IPS-18a (cell line): Measurements from ENCODE around the gene TMEM132D.
"Not testable (repeated sequence)": the region's sequence is repeated elsewhere in the genome, so short reads cannot be mapped to it uniquely, and the experiment has no call there.

Experiments used
- H3K27ac ChIP-seq: one replicate; pipeline ENCODE4 v1.5.1; 2013; ENCODE audit warnings: low read length
- H3K27me3 ChIP-seq: one replicate; pipeline ENCODE4 v1.6.1; 2013; ENCODE audit warnings: mild to moderate bottlenecking, low read length; ENCODE audit not compliant: control insufficient read depth, insufficient read depth
- H3K36me3 ChIP-seq: one replicate; pipeline ENCODE4 v1.6.1; 2013; ENCODE audit warnings: low read depth, low read length; ENCODE audit not compliant: control insufficient read depth
- H3K4me1 ChIP-seq: one replicate; pipeline ENCODE4 v1.6.1; 2013; ENCODE audit warnings: low read depth, low read length; ENCODE audit not compliant: control insufficient read depth
- H3K4me3 ChIP-seq: one replicate; pipeline ENCODE4 v1.5.1; 2013; ENCODE audit warnings: low read length
- H3K9ac ChIP-seq: one replicate; pipeline ENCODE4 v1.6.1; 2013; ENCODE audit warnings: mild to moderate bottlenecking, low read length, moderate library complexity
- H3K9me3 ChIP-seq: one replicate; pipeline ENCODE4 v1.6.1; 2013; ENCODE audit warnings: low read depth, low read length; ENCODE audit not compliant: control insufficient read depth

The TMEM132D gene

DNA sequence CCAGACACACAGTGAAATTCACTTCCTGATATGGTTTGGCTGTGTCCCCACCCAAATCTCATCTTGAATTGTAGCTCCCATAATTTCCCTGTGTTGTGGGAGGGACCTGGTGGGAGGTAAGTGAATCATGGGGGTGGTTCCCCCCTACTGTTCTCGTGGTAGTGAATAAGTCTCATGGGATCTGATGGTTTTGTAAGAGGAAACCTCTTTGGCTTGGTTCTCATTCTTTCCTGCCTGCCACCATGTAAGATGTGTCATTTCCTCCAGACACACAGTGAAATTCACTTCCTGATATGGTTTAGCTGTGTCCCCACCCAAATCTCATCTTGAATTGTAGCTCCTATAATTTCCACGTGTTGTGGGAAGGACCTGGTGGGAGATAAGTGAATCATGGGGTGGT is 354.8 kb downstream of the TMEM132D start:
- not testable (repeated sequence) for H3K9me3 ChIP-seq

GRCh38 chr12:129544716-129545115 is 359.1 kb downstream of the TMEM132D start:
- Histone ChIP-seq H3K36me3 (no peaks in the 10 kb centered on the region), H3K9me3 (peaks cover 5% of the 10 kb centered on the region), H3K9ac (no peak overlapping the region), H3K27ac (no peak overlapping the region), H3K4me3 (no peak overlapping the region), H3K27me3 (no peaks in the 10 kb centered on the region), H3K4me1 (no peaks in the 10 kb centered on the region)

More for the DNA sequence above, 354.8 kb downstream of the TMEM132D start:
- not testable (repeated sequence) for H3K9ac ChIP-seq, H3K27ac ChIP-seq, H3K4me1 ChIP-seq, H3K27me3 ChIP-seq, H3K36me3 ChIP-seq, H3K4me3 ChIP-seq

DNA sequence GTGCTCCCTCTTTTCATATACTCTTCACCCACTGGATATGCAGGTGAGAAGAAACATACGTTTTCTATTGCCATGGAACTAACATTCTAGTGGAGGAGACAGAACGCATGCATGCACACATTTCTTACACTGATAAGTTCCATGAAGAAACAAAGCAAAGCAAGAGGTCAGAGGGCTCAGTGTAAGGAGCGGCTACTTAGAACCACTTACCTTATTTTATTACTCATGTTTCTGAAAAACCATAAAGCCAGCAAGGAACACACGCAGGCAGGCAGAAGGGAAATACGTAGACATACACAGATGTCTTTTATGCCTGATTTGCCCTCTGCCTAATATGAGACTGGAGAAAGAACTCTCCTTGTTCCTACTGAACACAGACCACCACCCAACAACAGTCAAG is 362.9 kb downstream of the TMEM132D start:
- Histone ChIP-seq H3K27me3 (no peaks in the 10 kb centered on the region), H3K36me3 (no peaks in the 10 kb centered on the region), H3K4me1 (no peaks in the 10 kb centered on the region), H3K27ac (no peak overlapping the region), H3K4me3 (no peak overlapping the region), H3K9ac (no peak overlapping the region), H3K9me3 (peaks cover 14% of the 10 kb centered on the region)

DNA sequence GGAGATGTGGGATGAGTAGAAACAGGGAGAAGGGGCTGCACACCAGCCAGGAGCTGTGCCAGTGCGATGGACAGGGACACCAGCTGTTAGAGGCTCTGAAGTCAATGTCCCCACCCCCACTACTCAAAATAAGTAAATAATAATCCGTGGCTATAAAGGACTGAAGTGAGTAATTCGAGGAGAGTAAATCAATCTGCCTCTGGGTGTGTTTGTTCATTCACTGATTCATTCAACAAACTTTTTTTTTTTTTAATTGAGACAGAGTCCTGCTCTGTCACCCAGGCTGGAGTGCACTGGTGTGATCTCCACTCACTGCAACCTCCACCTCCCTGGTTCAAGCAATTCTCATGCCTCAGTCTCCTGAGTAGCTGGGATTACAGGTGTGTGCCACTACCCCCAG is 363.6 kb downstream of the TMEM132D start:
- H3K4me3 ChIP-seq, result no peak overlapping the region
- H3K27ac ChIP-seq, result no peak overlapping the region
- no peak overlapping the region for H3K9ac ChIP-seq
- no peaks in the 10 kb centered on the region for H3K4me1 ChIP-seq
- peaks cover 14% of the 10 kb centered on the region for H3K9me3 ChIP-seq
- no peaks in the 10 kb centered on the region for H3K36me3 ChIP-seq
- H3K27me3 ChIP-seq, result no peaks in the 10 kb centered on the region

DNA sequence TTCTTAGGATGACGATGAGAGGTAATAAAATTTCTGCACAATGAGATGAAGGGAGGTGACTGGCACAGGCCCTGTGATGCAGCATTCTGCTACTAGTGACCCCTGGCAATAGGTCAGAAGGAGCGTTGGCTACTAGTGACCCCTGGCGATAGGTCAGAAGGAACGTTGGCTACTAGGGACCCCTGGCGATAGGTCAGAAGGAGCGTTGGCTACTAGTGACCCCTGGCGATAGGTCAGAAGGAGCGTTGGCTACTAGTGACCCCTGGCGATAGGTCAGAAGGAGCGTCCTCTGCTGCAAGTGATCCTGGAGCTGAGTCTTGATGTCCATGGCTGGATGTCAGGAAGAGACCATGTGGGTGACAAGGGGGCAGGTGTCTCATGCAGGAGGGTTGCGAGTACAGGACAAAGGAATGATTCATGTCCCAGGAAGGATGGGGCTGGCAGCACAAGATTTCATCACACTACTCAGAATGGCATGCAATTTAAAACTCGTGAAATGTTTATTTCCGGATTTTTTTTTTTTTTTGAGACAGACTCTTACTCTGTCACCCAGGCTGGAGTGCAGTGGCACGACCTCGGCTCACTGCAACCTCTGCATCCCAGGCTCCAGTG is 365.0 kb downstream of the TMEM132D start:
- H3K36me3 ChIP-seq, H3K9ac ChIP-seq, H3K27ac ChIP-seq, H3K4me1 ChIP-seq, H3K27me3 ChIP-seq, H3K4me3 ChIP-seq: not testable (repeated sequence)
- peaks cover 19% of the 10 kb centered on the region for H3K9me3 ChIP-seq

DNA sequence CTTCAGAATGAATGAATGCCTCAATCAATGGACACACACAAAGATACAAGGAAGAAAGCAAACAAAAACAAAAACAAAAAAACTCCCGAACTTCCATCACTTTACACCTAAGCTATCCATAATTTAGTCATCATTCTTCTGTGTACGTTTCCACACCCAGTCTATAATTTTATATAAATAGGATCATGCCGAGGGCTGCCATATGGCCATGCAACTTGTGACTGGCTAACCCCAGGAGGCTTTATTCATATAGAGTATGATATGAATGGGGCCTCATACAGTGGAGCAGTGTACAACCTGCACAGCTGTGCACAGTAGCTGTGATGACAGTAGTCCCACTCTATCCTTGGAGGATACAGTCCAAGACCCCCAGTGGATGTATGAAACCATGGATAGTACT is 365.7 kb downstream of the TMEM132D start:
- Histone ChIP-seq H3K9ac (no peak overlapping the region), H3K27me3 (no peaks in the 10 kb centered on the region), H3K36me3 (no peaks in the 10 kb centered on the region), H3K27ac (no peak overlapping the region), H3K9me3 (peaks cover 19% of the 10 kb centered on the region), H3K4me1 (peaks cover under 1% of the 10 kb centered on the region), H3K4me3 (no peak overlapping the region)

GRCh38 chr12:129534966-129535750 is 368.7 kb downstream of the TMEM132D start:
- no peak overlapping the region for H3K27ac ChIP-seq
- no peak overlapping the region for H3K4me3 ChIP-seq
- H3K4me1 ChIP-seq, result peaks cover 7% of the 10 kb centered on the region
- no peaks in the 10 kb centered on the region for H3K36me3 ChIP-seq
- peaks cover 23% of the 10 kb centered on the region for H3K9me3 ChIP-seq
- no peaks in the 10 kb centered on the region for H3K27me3 ChIP-seq
- H3K9ac ChIP-seq, result no peak overlapping the region

DNA sequence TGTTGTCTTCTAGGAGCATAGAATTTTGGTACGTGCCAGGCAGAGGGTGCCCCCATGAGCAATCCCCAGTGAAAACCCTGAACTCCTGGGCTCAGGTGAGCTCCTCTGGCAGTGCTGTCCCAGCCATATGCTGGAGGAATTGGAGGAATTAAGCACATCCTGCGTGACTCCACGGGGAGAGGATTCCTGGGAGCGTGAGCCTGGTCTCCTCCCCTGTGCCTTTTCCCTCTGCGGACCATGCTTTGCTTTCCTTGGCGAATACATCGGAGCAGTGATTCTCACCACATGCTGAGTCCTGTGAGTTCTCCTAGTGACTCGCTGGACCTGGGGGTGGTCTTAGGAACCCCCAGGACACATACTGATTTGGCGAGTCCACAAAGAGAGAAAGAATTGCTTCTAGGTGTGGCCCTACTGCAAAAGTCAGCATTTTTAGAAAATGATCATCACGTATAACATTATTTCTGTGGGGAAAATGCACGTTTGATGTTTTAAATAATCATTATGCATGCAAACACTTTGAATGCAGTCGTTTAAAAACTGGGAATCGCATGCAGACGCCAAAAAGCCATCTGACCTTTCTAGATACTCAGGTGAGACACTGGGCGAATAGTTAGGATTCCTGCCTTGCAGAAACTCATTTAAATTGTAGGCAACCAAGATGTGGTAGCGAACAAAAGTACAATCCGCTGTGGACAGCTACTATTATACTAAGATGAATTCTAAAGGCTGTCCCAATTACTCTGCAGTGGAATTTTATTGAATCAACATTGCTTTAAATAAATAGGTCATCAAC is 370.9 kb downstream of the TMEM132D start:
- Histone ChIP-seq H3K4me3 (no peak overlapping the region), H3K36me3 (no peaks in the 10 kb centered on the region), H3K9me3 (peaks cover 35% of the 10 kb centered on the region), H3K4me1 (peaks cover 7% of the 10 kb centered on the region), H3K27me3 (no peaks in the 10 kb centered on the region), H3K27ac (no peak overlapping the region), H3K9ac (no peak overlapping the region)

- Histone ChIP-seq H3K4me3 (no peak overlapping the region), H3K27me3 (no peaks in the 10 kb centered on the region), H3K4me1 (peaks cover 7% of the 10 kb centered on the region), H3K9ac (no peak overlapping the region), H3K27ac (no peak overlapping the region), H3K9me3 (peaks cover 32% of the 10 kb centered on the region), H3K36me3 (no peaks in the 10 kb centered on the region)
Observed at GRCh38 chr12:129532082-129532481, 371.7 kb downstream of the TMEM132D start.

DNA sequence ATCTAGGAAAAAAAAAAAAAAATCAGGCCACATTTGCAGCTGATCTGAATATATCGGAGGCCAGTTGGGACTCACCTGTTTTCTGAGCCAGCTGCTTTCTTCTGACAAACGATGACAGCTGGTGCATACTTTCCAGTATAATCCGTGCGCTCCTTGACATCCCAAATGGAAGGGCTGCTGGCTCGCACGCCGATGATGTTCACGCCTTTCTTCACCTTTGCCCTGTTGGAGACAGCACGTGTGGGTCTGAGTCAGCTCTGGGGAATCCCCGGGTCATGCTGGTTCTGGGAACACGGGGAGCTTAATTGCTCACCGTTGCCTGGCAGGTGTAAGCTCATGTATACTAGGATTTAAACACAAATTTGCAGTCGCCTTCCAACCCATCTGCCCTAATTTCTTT is 372.8 kb downstream of the TMEM132D start:
- H3K36me3 ChIP-seq, result no peaks in the 10 kb centered on the region
- H3K4me1 ChIP-seq, result peaks cover 7% of the 10 kb centered on the region
- peaks cover 27% of the 10 kb centered on the region for H3K9me3 ChIP-seq
- no peak overlapping the region for H3K9ac ChIP-seq
- H3K4me3 ChIP-seq, result no peak overlapping the region
- no peaks in the 10 kb centered on the region for H3K27me3 ChIP-seq
- no peak overlapping the region for H3K27ac ChIP-seq

- H3K9me3 ChIP-seq, result peaks cover 27% of the 10 kb centered on the region
- no peak overlapping the region for H3K9ac ChIP-seq
- peaks cover 7% of the 10 kb centered on the region for H3K4me1 ChIP-seq
- no peaks in the 10 kb centered on the region for H3K36me3 ChIP-seq
- H3K27ac ChIP-seq, result no peak overlapping the region
- no peaks in the 10 kb centered on the region for H3K27me3 ChIP-seq
- no peak overlapping the region for H3K4me3 ChIP-seq
Observed at GRCh38 chr12:129530517-129530916, 373.3 kb downstream of the TMEM132D start.
